Stimulated activated CD4-positive, alpha-beta T cell treated with anti-CD3 and anti-CD28 coated beads, Interleukin-15, amount 100 ng/mL, for 24 hours (primary cell): Measurements from ENCODE around the gene MAGIX.
"Not testable (repeated sequence)": the region's sequence is repeated elsewhere in the genome, so short reads cannot be mapped to it uniquely, and the experiment has no call there.

Experiments used
- DNase-seq: peaks from one replicate; pipeline ENCODE4 v3.0.0-alpha.2; 2020

MAGIX gene

DNA sequence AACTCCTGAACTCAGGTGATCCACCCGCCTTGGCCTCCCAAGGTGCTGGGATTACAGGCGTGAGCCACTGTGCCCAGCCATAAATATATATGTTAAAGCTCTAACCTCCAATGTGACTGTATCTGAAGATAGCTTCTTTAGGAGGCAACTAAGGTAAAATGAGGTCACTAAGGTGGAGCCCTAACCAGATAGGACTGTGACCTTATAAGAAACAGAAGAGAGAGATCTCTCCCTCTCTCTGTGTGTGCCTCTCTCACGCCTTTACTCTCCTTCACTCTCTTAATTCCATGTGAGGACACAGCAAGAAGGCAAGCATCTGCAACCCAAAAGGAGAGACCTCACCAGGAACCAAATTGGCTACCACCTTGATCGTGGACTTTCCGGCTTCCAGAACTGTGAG, 926 bp upstream of the MAGIX start:
- no peak for DNase-seq

DNA sequence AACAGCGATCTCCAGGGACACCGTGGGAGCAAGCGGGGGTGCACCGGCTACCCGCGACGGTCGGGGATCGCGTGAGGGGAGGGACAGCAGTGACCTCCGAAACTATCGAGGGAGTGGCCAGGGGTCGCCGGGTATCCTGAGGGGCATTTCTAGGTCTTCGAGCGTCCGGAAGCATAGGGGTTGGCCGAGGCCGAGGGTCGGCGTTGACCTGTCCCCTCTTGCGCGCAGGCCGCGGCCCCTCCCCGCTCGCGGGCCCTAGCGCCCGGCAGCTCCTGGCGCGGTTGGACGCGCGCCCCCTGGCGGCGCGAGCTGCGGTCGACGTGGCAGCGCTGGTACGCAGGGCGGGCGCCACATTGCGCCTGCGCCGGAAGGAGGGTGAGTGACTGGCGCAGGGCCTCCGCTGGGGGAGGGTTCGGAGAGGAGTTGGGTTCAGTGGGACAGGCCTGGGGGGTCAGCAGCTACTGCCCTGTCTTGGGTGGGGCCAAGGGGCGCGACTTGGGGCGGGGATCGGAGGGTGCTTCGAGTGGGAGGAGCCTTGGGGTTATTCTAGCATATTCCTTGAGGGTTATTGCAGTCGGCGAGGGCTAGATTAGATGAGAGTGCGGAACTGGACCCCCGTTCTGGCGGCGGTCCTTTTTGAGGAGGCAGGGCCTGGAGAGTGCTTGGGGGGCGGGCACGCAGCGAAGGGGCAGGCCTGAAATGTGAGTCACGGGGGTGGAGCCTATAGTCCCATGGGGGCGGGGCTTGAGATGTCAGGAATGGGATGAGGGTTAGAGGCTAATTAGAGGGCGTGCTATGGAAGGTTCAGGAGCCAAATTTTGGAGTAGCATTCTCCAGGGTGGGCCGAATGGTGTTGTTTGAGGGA, 1.2 kb downstream of the MAGIX start:
- DNase-seq = peak; percentile 83

DNA sequence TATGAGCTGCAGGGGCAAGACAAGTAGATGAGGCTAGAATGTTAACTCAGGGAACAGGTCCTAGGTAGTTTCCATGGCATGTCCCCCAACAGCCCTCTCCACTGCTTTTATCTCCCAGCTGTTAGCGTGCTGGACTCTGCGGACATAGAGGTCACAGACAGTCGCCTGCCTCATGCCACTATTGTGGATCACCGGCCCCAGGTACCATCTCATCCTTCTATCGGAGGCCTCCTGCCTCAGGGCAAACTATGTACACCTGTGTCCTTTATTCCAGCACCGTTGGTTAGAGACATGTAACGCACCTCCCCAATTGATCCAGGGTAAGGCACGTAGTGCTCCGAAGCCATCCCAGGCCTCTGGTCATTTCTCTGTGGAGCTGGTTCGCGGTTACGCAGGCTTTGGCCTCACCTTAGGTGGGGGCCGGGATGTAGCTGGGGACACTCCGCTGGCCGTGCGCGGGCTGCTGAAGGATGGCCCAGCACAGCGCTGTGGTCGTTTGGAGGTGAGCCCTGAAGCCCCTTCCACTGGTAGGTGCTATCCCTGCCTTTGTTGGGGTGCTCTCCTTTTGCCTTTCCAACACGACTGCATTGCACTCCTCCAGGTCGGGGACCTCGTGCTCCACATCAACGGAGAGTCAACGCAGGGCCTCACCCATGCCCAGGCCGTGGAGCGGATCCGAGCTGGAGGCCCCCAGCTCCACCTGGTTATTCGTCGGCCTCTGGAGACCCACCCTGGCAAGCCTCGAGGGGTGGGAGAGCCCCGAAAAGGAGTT, 2.2 kb downstream of the MAGIX start:
- DNase-seq = no peak

GRCh38 chrX:49165901-49166881, 3.6 kb downstream of the MAGIX start:
- DNase-seq = peak; percentile 77

DNA sequence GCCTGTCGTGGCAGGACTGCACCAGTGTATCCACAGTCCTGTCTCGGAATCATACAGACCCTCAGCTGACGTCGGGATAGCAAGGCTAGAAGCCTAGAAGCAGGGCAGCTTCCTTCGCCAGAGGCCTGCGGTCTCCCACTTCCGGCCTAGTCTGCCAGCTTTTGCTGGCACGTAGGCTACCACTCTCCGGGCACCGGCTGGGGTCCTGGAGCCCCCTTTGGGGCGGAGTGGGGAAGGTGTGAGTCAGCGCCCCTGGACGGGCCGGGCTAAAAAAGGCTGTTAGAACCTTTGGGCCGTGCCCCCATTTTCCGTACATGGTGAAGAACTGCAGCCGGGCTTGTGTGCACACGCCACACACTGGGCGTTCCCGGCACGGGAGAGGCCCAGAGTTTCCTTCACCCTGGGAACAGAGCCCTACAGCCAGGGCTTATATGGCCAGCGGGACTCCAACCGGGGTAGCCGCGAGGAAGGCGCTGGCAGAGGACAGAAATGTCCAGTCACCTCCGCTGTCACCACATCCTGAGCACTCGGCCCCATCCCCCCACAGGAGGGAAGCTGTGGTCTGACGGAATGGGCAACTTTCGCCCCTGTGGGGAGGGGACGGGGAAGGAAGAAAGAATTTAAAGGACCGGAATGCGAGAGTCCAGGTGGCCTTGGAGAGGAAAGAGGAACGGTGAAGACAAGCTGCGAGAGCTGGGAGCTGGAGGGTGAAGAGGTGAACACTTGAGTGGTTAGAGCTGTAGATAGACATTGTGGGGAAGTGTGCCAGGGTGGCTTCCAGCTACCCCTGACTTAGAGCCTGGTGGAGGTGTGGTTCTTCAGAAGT, 4.6 kb downstream of the MAGIX start:
- DNase-seq = peak; percentile 78

DNA sequence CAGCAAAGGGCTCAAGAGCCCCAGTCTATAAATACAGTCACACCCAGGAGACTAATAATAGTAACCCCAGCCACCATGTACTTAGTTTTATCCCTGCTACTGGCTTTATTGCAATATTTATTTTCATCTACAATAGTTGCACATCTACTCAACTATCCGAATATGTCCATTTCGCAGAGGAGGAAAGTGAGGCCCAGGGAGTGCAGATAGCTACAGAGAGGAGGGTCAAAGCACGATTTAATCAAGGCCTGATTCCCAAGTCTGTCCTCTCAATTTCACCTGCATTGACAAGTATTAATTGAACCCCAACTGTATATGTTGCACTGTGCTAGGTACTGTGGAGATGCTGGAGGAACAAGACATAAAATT, 5.2 kb downstream of the MAGIX start:
- no peak for DNase-seq

GRCh38 chrX:49171752-49172279, 9.3 kb downstream of the MAGIX start, which contains the start of gene PLP2:
Gene PLP2, plus strand, starts transcription at chrX:49171898. Its CDS starts 103 bp downstream, at chrX:49172001.
- DNase-seq = peak; percentile 85

DNA sequence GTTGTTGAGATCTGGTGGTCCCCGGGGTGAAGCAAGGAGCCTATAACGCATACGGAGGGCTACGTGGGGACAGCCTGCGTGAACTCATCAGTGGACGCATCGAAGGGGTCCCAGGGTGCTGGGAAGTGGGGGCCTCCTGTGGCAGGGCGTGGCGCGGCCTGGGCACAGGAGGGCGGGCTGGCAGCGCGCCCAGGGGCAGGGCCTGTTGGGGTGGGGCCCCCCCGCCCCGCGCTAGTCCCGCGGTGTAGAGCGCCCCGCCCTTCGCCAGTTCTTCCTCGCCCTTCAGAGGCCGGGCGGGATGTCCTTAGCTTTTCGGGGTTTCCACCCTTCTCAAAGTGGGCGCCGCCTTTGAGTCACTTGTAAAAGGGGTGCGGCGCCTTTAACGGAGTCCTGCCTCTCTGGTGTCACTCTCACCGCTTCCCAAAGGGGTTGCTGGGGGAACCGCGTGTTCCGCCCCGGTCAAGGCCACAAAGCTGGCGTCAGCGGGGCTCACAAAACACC, 9.8 kb downstream of the MAGIX start:
- peak; percentile 84 for DNase-seq

- not testable (repeated sequence) for DNase-seq
Observed at GRCh38 chrX:49173544-49173943, 11.0 kb downstream of the MAGIX start.

DNA sequence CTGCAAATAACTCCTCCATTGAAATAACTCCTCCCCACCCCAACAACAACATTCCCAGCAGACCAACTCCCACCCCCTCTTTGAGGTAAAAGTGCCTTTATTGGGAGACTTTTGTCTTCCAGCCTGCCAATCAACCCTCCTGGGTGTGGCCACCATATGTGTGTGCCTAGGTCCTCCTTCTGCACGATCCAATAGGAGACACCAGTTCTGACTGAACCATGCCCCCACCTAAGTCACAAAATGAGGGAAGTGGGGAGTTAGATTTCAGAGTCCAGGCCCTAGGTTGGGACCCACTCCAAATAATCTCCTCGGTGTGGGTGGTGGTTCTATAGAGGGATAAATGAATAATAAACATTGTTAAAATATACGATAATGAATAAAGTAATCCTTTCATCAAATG, 12.2 kb downstream of the MAGIX start:
- no peak for DNase-seq

DNA sequence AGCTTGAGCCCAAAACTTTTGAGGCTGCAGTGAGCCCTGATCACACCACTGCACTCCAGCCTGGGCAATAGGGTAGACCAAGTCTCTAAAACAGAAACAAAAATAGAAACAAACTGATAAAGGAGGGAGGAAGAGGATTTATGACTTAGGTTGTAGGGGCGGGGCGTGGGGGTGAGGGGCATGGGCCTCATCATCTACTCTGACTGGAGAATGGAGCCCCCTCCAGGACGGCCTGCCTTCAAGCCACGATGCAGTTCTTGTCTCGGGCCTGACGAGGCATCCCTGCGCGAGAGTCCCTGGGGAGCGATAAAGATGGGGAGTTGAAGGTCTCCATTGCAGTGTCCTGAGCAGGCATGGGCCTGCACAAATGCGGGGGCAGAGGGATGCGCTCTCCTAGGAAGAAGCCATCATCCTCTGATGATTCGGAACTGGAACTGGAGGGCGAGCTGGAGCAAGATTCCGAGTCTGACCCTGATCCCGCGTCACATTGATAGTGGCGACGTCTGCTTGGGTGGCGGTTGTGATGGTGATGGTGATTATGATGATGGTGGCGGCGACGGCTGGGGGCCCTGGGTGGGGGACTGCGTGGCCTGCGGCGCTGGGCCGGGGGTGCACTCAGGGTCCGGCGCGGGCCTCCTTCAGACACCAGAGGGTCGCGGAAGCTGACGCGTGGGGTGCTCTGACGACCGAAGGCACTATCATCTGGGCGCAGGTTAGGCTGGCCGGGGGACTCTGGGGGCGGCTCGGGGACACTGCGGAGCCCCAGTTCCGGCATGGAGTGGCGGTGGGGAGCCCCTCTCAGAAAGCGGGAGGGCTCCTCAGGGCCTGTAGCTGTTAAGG, 13.1 kb downstream of the MAGIX start:
- DNase-seq = no peak

DNA sequence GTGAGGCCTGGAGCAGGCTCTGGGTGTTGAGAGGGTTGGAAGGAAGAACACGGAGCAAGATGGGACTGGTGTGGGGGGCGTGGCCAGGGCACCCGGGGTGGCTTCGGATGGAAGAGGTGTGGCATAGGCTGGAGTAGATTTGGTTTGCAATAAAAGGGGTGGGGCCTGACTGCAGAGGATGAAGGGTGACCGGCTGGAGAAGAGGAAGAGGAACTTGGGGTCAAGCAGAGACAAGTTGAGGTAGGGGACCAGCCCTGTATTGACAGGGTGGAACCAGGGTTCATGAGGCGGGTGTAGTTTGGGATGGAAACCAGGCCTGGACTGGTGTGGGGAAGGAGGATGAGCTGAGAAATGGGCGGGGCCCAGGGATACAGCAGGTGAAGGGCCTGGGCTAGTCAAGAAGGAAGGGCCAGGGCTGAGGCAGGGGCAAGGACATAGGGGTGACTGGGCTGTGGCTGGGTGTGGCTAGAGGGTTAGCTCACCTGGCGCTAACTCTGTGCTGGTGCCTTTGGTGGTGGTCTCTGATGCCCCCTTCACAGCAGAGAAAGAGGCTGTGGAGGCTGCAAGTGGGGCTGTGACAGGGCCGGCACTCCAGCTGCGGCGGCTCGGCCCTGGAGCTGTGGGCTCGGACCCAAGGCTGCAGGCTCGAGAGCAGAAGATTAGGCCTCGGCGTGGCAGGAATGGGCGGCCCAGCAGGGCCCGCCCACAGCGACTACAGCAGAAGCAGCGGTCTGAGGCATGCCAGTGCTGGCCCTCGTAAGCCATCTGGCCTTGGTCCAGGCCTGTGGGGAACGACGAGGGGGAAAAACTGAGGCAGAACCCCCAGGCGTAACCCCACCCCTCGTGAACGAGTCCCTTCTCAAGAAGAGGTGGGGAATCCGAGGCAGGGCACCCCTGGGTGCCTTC, 14.1 kb downstream of the MAGIX start:
- no peak for DNase-seq

DNA sequence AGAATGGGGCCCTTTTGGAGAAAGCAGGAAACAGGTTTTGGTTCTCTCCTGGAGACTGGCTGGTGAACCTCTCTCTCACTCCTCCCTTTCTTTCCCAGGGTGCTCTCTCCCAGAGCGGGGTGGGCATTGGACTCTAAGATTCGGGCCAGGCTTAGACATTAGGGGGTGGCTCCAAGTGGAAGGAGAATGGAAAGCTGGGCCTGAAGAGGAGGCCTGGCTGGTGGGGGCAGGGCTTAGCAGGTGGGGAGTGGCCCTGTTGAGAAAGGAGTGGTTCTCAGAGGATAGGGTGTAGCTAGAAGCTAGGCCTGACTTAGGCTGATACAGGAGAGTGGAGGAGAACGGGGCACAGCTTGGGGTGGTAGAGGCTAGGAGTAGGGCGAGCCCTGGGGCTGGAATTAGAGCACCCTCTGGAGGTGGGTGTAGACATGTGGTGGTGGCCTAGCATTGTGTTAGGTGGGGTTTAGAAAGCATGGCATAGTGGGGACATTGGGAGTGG, 14.8 kb downstream of the MAGIX start:
- DNase-seq = no peak

DNA sequence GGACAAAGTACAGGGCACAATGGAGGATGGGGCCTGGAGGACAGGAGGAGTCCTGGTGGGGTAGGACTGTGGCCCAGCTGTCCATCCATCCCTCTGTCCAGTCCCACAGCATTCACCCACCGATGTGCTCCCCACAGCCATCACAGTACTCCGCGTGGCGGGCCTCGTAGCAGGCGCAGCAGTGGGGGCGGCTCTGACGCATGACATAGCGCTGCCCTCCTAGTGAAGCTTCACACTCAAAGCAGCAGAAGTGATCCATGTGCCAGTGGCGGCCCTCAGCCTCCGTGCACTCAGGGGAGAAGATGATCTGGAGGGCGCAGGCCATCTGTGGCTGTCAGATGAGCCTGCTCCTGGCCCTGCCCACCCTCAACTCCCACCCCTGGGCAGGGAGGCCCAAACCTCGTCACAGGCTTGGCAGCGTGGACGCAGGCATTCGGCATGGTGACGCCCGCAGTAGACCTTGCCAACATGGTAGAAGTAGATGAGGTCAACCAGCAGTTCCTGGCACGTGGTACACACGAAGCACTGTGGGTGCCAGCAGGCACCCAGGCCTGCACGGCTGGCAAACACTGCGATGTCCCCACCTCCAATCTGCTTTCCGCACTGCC, 15.4 kb downstream of the MAGIX start:
- no peak for DNase-seq

GRCh38 chrX:49178537-49178936, 16.0 kb downstream of the MAGIX start:
- DNase-seq = no peak

DNA sequence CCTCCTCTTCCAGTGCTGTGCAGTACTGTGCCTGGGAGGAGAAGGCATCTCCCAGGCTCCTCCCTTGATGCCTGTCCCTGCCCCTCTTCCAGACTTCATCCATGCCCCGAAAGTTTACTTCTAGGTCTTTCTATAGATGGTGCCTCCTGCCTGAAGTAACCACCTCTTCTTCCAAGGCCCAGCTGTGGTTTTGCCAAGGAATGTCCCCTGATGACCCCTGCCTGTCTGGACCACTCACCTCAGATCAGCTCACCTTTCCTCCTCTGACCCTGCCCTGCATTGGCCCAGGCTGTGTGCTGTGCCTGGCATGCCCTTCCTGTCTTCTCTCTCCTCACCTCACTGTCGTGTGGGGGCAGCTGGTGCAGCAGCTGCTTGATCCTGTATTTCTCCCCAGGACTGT, 16.8 kb downstream of the MAGIX start:
- DNase-seq = no peak

GRCh38 chrX:49183701-49184281, 21.2 kb downstream of the MAGIX start:
- no peak for DNase-seq
